Activated CD4-positive, alpha-beta T cell treated with anti-CD3 and anti-CD28 coated beads for 36 hours (primary cell): ENCODE results near the gene FMN2. TPM values are rescaled to one million over a fixed set of nuclear protein-coding genes. Genes with fewer than 3 reads are reported as not detected.
"Not testable (repeated sequence)": the region's sequence is repeated elsewhere in the genome, so short reads cannot be mapped to it uniquely, and the experiment has no call there.

Source experiments
- ATAC-seq: fragments of 200-7000 bp; cut with Tn5 transposase; one replicate; pipeline ENCODE4 v1.10.0; 2021; ENCODE audit warnings: mild to moderate bottlenecking, moderate library complexity
- CTCF ChIA-PET: fragments of 350-600 bp; sonication (Branson Sonifier 250); formaldehyde crosslinking; loops from one replicate; lab custom pipeline; 2021; ENCODE audit warnings: antibody characterized with exemption; lab: Charles Lee
- POLR2A ChIA-PET: fragments of 350-600 bp; sonication (Branson Sonifier 250); formaldehyde crosslinking; loops from one replicate; lab custom pipeline; 2021; ENCODE audit warnings: antibody characterized with exemption, inconsistent platforms; lab: Charles Lee
- DNase-seq: peaks from one replicate; pipeline ENCODE4 v3.0.0-alpha.2; 2020
- H3K27ac Mint-ChIP-seq: one replicate; pipeline ENCODE4 v1.8.0; 2021; ENCODE audit warnings: mixed read lengths
- H3K27me3 Mint-ChIP-seq: one replicate; pipeline ENCODE4 v1.8.0; 2021; ENCODE audit warnings: mixed read lengths
- H3K36me3 Mint-ChIP-seq: one replicate; pipeline ENCODE4 v1.8.0; 2021; ENCODE audit warnings: low read depth, mixed read lengths
- H3K4me1 Mint-ChIP-seq: one replicate; pipeline ENCODE4 v1.8.0; 2021; ENCODE audit warnings: mixed read lengths
- H3K4me3 Mint-ChIP-seq: one replicate; pipeline ENCODE4 v1.8.0; 2021; ENCODE audit warnings: mild to moderate bottlenecking, moderate library complexity, mixed read lengths
- H3K9me3 Mint-ChIP-seq: one replicate; pipeline ENCODE4 v1.8.0; 2021; ENCODE audit warnings: low read depth, mixed read lengths
- intact Hi-C, 2 experiments: fragments of 100-400 bp; cut with DNase I in 1 of 2; cut with micrococcal nuclease in 1 of 2; formaldehyde crosslinking; loops; one replicate each; pipeline versions ENCODE4 v1.14.2 to v1.15.1; 2022 to 2024; cut with DNase I, micrococcal nuclease
- total RNA-seq, 2 experiments: library from RNA; stranded (reverse); gene quantifications; one replicate each; pipeline ENCODE4 v1.2.3, GENCODE V29; 2021

Gene FMN2
- total RNA-seq, 2 experiments from 2014 or later: not detected

GRCh38 chr1:240239309-240239708 lies 147.6 kb downstream of the FMN2 start:
- DNase-seq: no peak
- ChIA-PET CTCF (no interaction called here), POLR2A (no interaction called here)
- Mint-ChIP-seq H3K27me3 (no peaks in the 10 kb centered on the region), H3K4me1 (no peaks in the 10 kb centered on the region), H3K27ac (no peak overlapping the region), H3K36me3 (no peaks in the 10 kb centered on the region), H3K9me3 (peaks cover 3% of the 10 kb centered on the region), H3K4me3 (no peak overlapping the region)
- intact Hi-C loops: no loop called here
- ATAC-seq: no peak

- DNase-seq (no peak), ATAC-seq (no peak)
- no peaks in the 10 kb centered on the region for H3K27me3 Mint-ChIP-seq
- H3K4me3 Mint-ChIP-seq: no peak overlapping the region
- ChIA-PET POLR2A (no interaction called here), CTCF (no interaction called here)
- intact Hi-C loops: no loop called here
- H3K9me3 Mint-ChIP-seq: peaks cover 2% of the 10 kb centered on the region
- H3K27ac Mint-ChIP-seq: no peak overlapping the region
- no peaks in the 10 kb centered on the region for H3K4me1 Mint-ChIP-seq
- H3K36me3 Mint-ChIP-seq: no peaks in the 10 kb centered on the region
Observed at GRCh38 chr1:240241278-240241677, 149.6 kb downstream of the FMN2 start.

DNA sequence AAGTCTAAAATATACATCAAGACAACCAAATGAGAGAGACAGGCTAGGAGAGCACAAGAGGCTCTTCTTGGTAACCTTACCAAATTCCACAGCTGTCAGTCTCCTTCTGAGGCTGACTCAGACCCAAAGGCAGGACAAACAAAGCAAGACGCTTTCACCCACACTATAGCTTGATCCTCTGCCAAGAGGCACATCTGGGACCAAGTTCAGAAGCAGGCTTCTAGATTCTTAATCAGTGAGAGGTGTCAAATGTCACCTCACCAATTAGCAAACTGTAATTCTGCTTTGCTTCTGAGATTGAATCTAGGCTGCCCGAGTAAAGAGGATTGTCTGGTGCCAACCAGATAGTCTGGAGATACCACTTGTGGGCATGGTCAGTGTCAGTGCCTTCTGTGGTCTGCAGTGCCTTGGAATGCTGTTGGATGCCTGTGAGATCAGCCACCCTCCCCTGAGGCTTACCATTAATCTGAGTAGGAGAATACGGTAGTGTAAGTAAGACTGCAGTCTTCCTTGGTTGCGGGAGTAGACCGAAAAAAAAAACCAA lies 151.0 kb downstream of the FMN2 start:
- no peaks in the 10 kb centered on the region for H3K9me3 Mint-ChIP-seq
- DNase-seq (no peak), ATAC-seq (no peak)
- no peaks in the 10 kb centered on the region for H3K4me1 Mint-ChIP-seq
- no peak overlapping the region for H3K4me3 Mint-ChIP-seq
- ChIA-PET CTCF (no interaction called here), POLR2A (no interaction called here)
- H3K27me3 Mint-ChIP-seq: no peaks in the 10 kb centered on the region
- intact Hi-C loops: no loop called here
- H3K27ac Mint-ChIP-seq: no peak overlapping the region
- H3K36me3 Mint-ChIP-seq: no peaks in the 10 kb centered on the region

DNA sequence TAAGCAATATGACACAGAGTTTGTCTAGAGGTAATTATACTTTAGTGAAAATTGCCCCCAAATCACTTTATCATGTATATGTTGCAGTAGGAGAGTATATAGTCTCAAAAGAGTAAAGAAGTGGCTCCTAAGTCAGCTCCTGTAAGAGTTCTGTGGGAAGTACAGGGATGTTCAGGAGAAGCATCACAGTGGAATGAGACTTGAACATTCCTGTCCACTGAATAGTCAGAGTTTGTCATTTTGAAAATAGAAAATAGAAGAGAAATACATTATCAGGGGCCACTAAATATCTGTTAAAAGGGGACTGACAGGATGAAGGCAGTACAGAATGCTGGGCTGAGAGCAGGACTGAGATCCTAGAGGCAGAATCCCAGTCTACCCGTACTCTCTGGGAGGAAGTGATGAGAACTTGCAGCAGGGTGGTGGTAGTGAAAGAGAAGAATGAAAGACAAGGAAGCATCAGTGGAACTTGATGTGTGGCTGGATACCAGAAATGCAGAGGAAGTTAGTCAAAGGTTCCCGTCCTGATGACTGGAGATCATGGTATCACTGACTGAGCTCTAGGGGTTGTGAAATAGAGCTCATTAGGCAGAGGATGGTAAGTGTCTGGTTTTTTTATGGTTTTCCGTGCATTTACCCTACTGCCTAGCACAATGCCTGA lies 153.4 kb downstream of the FMN2 start:
- DNase-seq (no peak), ATAC-seq (no peak)
- intact Hi-C loops: no loop called here
- Mint-ChIP-seq H3K4me1 (no peaks in the 10 kb centered on the region), H3K36me3 (no peaks in the 10 kb centered on the region), H3K27ac (no peak overlapping the region), H3K4me3 (no peak overlapping the region), H3K9me3 (peaks cover 8% of the 10 kb centered on the region), H3K27me3 (no peaks in the 10 kb centered on the region)
- ChIA-PET CTCF (no interaction called here), POLR2A (no interaction called here)

- Mint-ChIP-seq H3K36me3 (no peaks in the 10 kb centered on the region), H3K27ac (no peak overlapping the region), H3K4me1 (no peaks in the 10 kb centered on the region), H3K4me3 (no peak overlapping the region), H3K27me3 (no peaks in the 10 kb centered on the region), H3K9me3 (peaks cover 8% of the 10 kb centered on the region)
- ChIA-PET CTCF (no interaction called here), POLR2A (no interaction called here)
- no peak for DNase-seq
- intact Hi-C loops: no loop called here
- no peak for ATAC-seq
Observed at GRCh38 chr1:240245629-240246020, 153.9 kb downstream of the FMN2 start.

DNA sequence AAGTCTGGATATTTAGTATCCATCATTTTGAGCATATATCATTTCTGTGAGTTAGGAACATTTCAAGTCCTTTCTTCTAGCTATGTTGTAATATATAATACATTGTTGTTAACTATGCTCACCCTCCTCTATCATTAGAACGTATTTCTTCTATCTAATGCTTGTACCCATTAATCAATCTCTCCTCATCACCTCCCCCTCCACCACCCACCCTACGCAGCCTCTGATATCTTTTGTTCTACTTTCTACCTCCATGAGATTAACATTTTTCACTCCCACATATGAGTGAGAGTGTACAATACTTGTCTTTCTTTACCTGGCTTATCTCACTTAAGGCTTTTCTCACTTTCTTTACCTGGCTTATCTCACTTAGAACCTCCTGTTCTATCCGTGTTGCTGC lies 156.2 kb downstream of the FMN2 start:
- POLR2A ChIA-PET: no interaction called here
- Mint-ChIP-seq H3K9me3 (peaks cover 10% of the 10 kb centered on the region), H3K27ac (no peak overlapping the region), H3K27me3 (no peaks in the 10 kb centered on the region), H3K4me3 (no peak overlapping the region), H3K36me3 (no peaks in the 10 kb centered on the region), H3K4me1 (no peaks in the 10 kb centered on the region)
- no peak for ATAC-seq
- DNase-seq: no peak
- CTCF ChIA-PET: no interaction called here
- intact Hi-C loops: no loop called here

- Mint-ChIP-seq H3K4me1 (no peaks in the 10 kb centered on the region), H3K9me3 (peaks cover 19% of the 10 kb centered on the region), H3K27me3 (no peaks in the 10 kb centered on the region), H3K4me3 (no peak overlapping the region), H3K27ac (no peak overlapping the region), H3K36me3 (no peaks in the 10 kb centered on the region)
- ChIA-PET POLR2A (no interaction called here), CTCF (interaction anchor here (0.6 kb wide), 1 partner anchor 430 kb away, joined by 3 read pairs; no protein-coding TSS in a partner anchor)
- ATAC-seq (no peak), DNase-seq (no peak)
- intact Hi-C loops: no loop called here
Observed at GRCh38 chr1:240254006-240254405, 162.3 kb downstream of the FMN2 start.

GRCh38 chr1:240254778-240255291 lies 163.2 kb downstream of the FMN2 start:
- H3K27me3 Mint-ChIP-seq: no peaks in the 10 kb centered on the region
- intact Hi-C loops: no loop called here
- peaks cover 16% of the 10 kb centered on the region for H3K9me3 Mint-ChIP-seq
- no peaks in the 10 kb centered on the region for H3K36me3 Mint-ChIP-seq
- DNase-seq (no peak), ATAC-seq (no peak)
- ChIA-PET POLR2A (no interaction called here), CTCF (interaction anchor here (0.6 kb wide), 1 partner anchor 429 kb away, joined by 3 read pairs; no protein-coding TSS in a partner anchor)
- H3K4me3 Mint-ChIP-seq: no peak overlapping the region
- no peak overlapping the region for H3K27ac Mint-ChIP-seq
- no peaks in the 10 kb centered on the region for H3K4me1 Mint-ChIP-seq

GRCh38 chr1:240255922-240256321 lies 164.2 kb downstream of the FMN2 start:
- Mint-ChIP-seq H3K27me3 (no peaks in the 10 kb centered on the region), H3K4me1 (no peaks in the 10 kb centered on the region), H3K4me3 (no peak overlapping the region), H3K9me3 (peaks cover 16% of the 10 kb centered on the region), H3K36me3 (no peaks in the 10 kb centered on the region), H3K27ac (no peak overlapping the region)
- CTCF ChIA-PET: no interaction called here
- ATAC-seq: no peak
- POLR2A ChIA-PET: no interaction called here
- intact Hi-C loops: no loop called here
- DNase-seq: no peak

- H3K27me3 Mint-ChIP-seq: no peaks in the 10 kb centered on the region
- H3K4me3 Mint-ChIP-seq: no peak overlapping the region
- intact Hi-C loops: no loop called here
- H3K4me1 Mint-ChIP-seq: no peaks in the 10 kb centered on the region
- DNase-seq (no peak), ATAC-seq (no peak)
- POLR2A ChIA-PET: no interaction called here
- CTCF ChIA-PET: interaction anchor here (0.6 kb wide), 1 partner anchor 80 kb away, joined by 3 read pairs; no protein-coding TSS in a partner anchor
- peaks cover 16% of the 10 kb centered on the region for H3K9me3 Mint-ChIP-seq
- H3K36me3 Mint-ChIP-seq: no peaks in the 10 kb centered on the region
- H3K27ac Mint-ChIP-seq: no peak overlapping the region
Observed at GRCh38 chr1:240256836-240257503, 165.3 kb downstream of the FMN2 start.

GRCh38 chr1:240258910-240259309 lies 167.2 kb downstream of the FMN2 start:
- no peak for ATAC-seq
- Mint-ChIP-seq H3K27me3 (no peaks in the 10 kb centered on the region), H3K4me1 (no peaks in the 10 kb centered on the region), H3K9me3 (peaks cover 7% of the 10 kb centered on the region), H3K27ac (no peak overlapping the region), H3K4me3 (no peak overlapping the region), H3K36me3 (no peaks in the 10 kb centered on the region)
- intact Hi-C loops: no loop called here
- ChIA-PET POLR2A (no interaction called here), CTCF (interaction anchor here (0.6 kb wide), 1 partner anchor 204 kb away, joined by 3 read pairs; no protein-coding TSS in a partner anchor)
- DNase-seq: no peak

DNA sequence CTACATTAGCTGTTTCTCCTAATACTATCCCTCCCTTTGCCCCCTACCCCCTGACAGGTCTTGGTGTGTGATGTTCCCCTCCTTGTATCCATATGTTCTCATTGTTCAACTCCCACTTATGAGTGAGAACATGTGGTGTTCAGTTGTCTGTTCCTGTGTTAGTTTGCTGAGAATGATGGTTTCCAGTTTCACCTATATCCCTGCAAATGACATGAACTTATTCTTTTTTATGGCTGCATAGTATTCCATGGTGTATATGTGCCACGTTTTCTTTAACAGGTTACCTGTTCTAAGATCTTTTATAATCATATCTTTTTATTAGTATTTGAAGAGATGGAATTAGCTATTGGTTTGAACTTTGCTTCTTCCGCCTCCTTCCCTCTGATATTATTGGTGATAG lies 172.8 kb downstream of the FMN2 start:
- H3K27ac Mint-ChIP-seq, POLR2A ChIA-PET, CTCF ChIA-PET, H3K4me1 Mint-ChIP-seq, intact Hi-C loops, H3K36me3 Mint-ChIP-seq, ATAC-seq, DNase-seq, H3K4me3 Mint-ChIP-seq, H3K9me3 Mint-ChIP-seq, H3K27me3 Mint-ChIP-seq: not testable (repeated sequence)
